Stimulated activated CD4-positive, alpha-beta T cell treated with anti-CD3 and anti-CD28 coated beads, TNF-alpha, amount 100 ng/mL, for 24 hours (primary cell): Measurements from ENCODE around the gene UVRAG.

Experiments
- DNase-seq, 3 experiments: peaks; one replicate each; pipeline ENCODE4 v3.0.0-alpha.2; 2020; ENCODE audit warnings: low read depth in 3 of 3

UVRAG gene

GRCh38 chr11:76149713-76150112, 334.7 kb downstream of the UVRAG start:
- no peak for DNase-seq

DNA sequence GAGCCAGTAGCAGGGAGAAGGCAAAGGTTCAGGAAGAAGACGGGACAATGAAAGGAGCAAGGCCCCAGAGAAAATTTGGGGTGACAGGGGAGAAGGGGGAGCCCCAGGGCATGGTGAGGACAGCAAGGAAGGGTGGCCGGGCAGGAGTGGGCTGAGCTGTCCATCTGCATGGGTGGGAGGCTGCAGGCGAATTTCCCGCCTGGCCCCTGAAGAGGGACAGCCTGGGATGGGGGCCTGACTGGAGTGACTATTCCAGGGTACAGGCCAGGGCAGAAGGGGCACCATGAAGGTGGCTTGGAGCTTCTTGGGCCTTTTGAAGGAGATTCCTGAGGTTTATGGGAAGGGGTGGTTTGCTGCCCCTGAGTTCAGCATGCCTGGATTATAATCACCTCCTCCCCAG, 335.1 kb downstream of the UVRAG start:
- no peak for DNase-seq

DNA sequence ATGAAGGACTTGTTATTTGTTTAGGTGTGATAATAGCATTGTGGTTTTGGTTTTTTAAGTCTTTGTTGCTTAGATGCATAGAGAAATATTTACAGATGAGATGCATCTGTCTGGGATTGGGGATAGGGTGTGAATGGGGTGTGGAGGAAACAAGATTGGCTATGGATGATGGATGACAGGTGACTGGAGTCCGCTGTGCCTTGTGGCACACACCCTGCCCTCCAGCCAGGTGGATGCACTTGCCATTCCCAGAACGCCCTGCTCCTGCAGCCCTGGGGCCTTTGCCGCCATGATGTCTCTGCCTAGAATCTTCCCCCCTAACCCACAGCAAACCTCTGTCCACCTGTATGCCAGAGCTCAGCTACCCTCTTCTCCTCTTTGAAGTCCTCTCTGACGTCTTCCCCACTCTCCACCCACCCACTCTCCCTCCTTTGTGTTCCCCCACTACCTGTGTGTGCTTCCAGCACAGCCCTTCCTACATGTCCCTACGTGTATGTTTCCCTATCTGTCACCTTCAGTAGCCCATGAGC, 336.6 kb downstream of the UVRAG start:
- no peak for DNase-seq

DNA sequence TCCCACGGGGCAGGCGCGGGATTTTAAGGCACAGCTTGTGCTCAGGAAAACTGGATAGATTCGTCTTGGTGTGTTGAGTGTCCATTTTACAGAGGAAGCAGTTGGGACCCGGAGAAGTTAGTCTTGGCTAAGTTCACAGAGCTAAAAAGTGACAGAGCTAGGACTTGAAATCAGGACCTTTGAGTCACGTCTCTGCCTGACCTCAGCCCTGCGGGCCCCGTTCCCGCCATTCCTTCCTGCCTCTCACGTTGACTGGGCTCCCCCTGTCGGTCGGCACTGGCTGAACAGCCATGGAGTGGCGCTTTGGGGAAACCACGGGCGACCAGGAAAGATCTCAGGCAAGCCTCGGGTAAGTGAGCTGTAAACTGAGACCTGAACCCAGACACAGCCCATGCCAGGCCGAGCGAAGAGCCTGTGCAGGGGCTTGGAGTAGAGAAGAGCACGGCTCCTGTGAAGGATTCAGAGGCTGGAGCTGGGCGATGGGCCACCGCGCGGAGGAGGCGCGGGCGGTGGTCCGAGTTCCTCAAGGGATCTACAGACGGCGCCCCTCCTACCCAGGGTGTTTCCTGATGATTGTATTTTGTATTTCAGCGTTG, 337.2 kb downstream of the UVRAG start:
- peak; percentile 70 to 91 (median 73) for DNase-seq

DNA sequence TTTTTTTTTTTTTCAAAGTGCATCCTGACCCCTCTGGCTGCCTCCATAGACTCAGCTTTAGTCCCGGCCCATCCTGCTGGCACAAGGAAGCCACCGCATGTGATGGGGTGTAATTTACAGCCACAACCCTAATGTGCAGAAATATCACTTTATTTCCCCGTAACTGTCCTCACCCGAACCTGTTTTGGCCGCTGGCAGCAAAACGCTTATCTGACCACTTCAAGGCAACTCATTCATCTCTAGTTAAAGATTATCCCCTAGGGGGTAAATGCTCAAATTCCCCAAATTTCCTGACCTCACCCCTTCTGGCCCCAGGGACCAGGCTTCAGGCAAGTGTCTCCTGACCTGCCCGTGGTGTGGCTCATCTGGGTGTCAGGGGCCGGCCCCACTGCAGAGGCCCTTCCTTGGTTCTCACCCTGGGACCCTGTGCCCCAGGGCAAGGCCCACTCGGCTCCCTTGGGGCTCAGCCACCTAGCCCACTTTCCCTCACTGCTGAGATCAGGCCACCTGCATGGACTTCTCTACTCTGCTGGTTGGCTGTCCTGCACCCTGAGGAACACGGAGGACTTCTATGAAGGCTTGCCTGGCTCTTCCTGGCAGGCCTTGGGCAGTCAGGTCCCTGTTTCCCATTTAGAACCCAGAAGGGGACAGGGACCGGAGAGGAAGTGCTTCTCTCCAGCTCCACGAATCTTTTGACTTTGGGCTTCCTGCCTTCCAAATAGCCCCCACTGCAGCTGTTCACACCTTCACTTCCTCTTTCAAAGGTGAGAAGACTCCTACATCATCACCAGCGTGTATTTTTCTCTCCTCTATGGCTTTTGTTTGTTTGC, 337.9 kb downstream of the UVRAG start:
- DNase-seq, result no peak

- no peak for DNase-seq
Observed at GRCh38 chr11:76153571-76153923, 338.5 kb downstream of the UVRAG start.

GRCh38 chr11:76155500-76156227, 340.7 kb downstream of the UVRAG start:
- no peak for DNase-seq

- no peak for DNase-seq
Observed at GRCh38 chr11:76156971-76157427, 342.0 kb downstream of the UVRAG start.

GRCh38 chr11:76157891-76158290, 342.9 kb downstream of the UVRAG start:
- DNase-seq, result no peak

GRCh38 chr11:76158394-76159302, 343.6 kb downstream of the UVRAG start:
- DNase-seq, result no peak

DNA sequence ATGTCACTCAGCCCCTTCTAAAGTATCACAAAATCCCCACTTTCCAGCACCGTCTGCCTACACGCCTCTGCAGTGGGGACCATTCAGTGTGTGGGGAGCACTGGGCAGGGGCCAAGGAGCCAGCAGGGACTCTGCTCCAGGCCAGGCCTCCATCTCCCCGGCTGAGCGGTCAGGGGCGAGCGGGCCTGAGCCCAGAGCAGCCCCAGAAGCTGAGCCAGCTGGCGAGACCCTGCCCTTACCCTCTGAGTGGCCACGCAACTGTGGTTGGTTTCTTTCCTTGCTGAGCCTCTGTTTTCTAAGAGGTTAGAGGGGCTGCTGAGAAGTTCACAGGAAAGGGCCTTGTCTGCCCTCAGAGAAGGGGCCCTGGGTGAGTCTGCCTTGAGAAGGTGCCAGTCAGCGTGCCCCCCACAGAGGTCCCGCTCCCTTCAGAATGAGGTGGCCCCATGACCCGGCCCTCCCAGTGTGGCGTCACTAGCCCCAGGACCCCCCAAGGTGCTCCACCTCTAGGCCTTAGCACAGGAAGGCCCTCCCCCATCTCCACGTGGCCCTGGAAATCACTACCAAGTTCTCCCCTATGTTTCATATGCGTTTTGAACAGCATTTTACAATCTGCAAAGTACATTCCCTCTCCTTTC, 344.4 kb downstream of the UVRAG start:
- DNase-seq, result no peak

- DNase-seq, result no peak
Observed at GRCh38 chr11:76159983-76160661, 345.1 kb downstream of the UVRAG start.

GRCh38 chr11:76160856-76161255, 345.8 kb downstream of the UVRAG start:
- no peak for DNase-seq

DNA sequence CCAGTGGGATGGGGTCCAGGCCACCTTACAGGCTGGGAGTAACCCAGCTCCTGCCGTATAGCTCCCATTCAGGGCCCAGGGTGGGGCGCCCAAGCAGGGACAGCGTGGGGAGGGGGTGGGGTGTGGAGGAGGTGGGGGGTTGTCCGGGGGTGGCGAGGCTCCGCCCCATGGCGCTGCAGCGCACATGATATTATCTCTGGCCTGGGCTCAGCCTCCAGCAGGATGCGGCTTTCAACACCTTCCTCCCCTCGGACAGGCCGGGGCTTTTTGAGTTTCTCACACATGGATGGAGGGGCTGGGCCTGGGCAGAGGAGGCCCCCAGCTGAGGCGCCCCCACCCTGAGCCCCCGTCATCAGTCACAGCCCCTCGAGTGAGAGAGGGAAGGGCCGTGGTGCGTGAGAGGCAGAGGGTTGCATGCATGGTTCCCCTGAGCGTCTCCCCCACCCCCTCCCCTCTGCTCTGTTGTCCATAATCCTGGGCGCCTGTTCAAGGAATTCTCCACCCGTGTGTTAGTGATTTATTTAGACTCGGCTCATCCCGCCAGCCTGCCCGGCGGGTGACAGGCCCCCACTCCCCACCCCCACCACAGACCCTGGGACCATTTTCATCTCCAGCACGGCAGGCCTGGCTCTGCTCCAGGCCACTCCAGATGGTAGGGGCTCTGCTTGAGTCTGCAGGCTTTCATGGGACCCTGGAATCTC, 346.4 kb downstream of the UVRAG start:
- no peak for DNase-seq

DNA sequence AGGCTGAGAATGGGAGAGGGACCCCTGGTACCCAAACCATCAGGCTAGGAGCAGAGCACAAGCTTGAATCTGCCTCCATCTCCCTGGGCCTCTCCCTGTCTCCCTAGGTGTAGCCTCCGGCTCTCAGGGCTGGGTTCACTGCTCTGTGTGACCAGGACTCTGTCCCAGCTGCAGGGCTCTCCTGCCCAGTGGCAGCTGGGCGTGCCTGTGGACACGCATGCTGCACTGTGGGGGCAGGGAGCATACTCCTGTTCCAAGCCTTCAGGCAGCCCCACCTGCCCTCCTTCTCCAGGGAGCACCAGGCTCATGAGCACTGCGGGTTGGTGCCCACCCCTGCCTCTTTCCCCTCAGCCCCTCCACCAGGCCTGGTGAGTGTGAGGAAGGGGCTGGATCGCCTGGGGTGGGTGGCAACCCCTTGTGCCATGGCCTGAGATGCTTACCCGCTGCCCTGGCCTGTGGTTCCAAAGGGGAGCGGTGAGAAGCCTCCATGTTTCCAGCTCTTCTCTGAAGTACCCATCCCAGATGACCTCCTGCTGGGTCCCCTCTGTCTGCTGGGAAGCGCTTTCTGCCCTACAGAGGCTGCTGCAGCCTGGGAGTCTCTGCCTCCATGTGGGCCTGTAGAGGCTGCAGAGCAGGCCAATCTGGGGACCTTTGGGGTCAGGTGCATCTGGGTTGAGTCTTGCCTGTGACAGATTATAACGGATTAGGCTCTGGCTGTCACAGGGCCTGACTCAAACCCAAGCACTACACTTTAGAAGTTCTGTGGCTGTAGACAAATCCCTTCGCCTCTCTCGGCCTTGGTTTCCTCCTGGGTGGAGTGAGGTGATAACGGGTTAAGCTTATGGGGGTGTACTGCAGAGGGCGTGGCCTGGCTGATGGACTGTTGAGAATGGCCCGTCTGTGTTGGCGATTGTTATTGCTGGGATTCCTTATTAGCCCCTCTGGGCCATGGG, 347.6 kb downstream of the UVRAG start:
- DNase-seq, result no peak

DNA sequence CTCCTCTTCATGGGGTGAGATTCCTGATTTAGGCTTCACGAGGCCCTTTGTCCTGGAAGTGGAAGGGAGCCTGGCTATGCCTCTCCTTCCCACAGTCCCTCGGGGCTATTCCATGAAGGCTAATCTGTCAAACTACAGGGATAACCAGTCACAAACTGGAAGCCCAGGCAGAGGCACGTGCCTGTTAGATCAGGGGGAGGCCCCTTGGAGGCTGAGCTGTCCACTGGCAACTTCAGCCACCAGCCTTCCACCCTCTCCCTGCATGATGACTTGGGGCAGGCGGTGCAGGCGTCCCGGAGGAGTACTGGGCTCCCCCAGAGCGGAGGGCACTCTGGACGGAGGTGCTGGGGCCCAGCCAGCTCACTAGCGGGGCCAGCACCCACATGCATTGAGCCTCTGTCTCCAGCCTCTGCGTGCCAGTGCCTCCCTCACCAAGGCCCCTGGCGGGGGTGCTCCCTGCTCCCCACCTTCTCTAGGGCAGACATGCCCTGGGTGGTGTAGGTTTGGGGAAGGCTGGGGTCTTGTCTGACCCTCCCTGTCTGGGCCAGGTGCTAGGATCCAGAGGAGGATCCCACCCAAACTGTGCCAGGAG, 348.4 kb downstream of the UVRAG start:
- no peak for DNase-seq

DNA sequence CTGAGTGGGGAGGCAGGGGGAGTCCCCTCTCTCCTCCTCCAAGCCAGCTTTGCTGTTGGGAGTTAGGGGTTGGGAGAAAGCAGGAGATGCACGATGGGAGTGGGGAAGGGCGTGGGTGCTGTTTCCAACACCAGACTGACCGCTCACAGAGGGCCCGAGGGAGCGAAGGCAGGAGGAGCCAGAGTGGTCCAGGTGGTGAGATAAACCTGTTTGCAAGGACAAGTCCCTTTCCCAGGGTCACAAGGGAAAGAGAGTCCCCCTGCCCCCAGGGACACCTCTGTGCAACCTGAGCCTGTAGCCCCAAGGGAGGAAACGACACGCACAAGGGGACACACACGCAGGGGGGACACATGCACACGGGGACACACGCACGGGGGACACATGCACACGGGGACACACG, 349.1 kb downstream of the UVRAG start:
- DNase-seq, result no peak
